DOHH2 (cell line): Measurements from ENCODE around the gene PAH.

Experiments used
- EZH2phosphoT487 ChIP-seq: fragments of 200-600 bp; sonication (generic); IDR thresholded peaks from 2 replicates; pipeline ENCODE4 v1.6.1; 2017; ENCODE audit warnings: borderline replicate concordance, mild to moderate bottlenecking, antibody characterized with exemption, low read length, moderate library complexity, mixed read lengths
- TF ChIP-seq, protein P1 (sequence below): fragments of 200-600 bp; sonication (generic); IDR thresholded peaks from one replicate; pipeline ENCODE4 v1.5.1; 2014; ENCODE audit warnings: antibody characterized with exemption, mild to moderate bottlenecking, low read depth, low read length; ENCODE audit not compliant: poor library complexity, severe bottlenecking

DNA sequence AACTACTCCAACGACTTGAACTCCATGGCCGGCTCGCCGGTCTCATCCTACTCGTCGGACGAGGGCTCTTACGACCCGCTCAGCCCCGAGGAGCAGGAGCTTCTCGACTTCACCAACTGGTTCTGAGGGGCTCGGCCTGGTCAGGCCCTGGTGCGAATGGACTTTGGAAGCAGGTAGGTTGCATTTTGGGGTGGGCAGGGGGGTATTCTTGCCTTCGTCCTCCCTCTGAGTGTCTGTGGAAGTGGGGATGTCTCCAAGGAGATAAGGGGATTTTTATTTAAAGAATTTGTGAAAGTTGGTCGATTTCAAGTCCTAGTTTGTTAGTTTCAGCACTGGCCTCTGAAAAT is 41.8 kb upstream of the PAH start:
- TF ChIP-seq, protein P1, sequence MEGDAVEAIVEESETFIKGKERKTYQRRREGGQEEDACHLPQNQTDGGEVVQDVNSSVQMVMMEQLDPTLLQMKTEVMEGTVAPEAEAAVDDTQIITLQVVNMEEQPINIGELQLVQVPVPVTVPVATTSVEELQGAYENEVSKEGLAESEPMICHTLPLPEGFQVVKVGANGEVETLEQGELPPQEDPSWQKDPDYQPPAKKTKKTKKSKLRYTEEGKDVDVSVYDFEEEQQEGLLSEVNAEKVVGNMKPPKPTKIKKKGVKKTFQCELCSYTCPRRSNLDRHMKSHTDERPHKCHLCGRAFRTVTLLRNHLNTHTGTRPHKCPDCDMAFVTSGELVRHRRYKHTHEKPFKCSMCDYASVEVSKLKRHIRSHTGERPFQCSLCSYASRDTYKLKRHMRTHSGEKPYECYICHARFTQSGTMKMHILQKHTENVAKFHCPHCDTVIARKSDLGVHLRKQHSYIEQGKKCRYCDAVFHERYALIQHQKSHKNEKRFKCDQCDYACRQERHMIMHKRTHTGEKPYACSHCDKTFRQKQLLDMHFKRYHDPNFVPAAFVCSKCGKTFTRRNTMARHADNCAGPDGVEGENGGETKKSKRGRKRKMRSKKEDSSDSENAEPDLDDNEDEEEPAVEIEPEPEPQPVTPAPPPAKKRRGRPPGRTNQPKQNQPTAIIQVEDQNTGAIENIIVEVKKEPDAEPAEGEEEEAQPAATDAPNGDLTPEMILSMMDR: no peak
- no peak for TF ChIP-seq EZH2phosphoT487
